Stimulated activated CD8-positive, alpha-beta memory T cell treated with anti-CD3 and anti-CD28 coated beads, Interleukin-4, amount 100 ng/mL, for 48 hours (primary cell): ENCODE results near the gene GSTT2.
"Not testable (repeated sequence)": the region's sequence is repeated elsewhere in the genome, so short reads cannot be mapped to it uniquely, and the experiment has no call there.

ENCODE experiments used
- DNase-seq: peaks from one replicate; pipeline ENCODE4 v3.0.0-alpha.2; 2020

Gene GSTT2

GRCh38 chr22:23974836-23975352 is 5.0 kb upstream of the GSTT2 start:
- DNase-seq, result not testable (repeated sequence)

- not testable (repeated sequence) for DNase-seq
Measured at GRCh38 chr22:23977304-23977703, 2.6 kb upstream of the GSTT2 start.

- not testable (repeated sequence) for DNase-seq
Measured at GRCh38 chr22:23980567-23980966, 633 bp downstream of the GSTT2 start.

GRCh38 chr22:23984430-23984829 is 4.5 kb downstream of the GSTT2 start:
- no peak for DNase-seq

- not testable (repeated sequence) for DNase-seq
Measured at GRCh38 chr22:23986089-23986488, 6.2 kb downstream of the GSTT2 start.

- DNase-seq, result not testable (repeated sequence)
Measured at GRCh38 chr22:23986538-23987178, 6.7 kb downstream of the GSTT2 start.

- DNase-seq, result not testable (repeated sequence)
Measured at GRCh38 chr22:23989583-23990244, 9.8 kb downstream of the GSTT2 start.

- DNase-seq, result not testable (repeated sequence)
Measured at GRCh38 chr22:23993080-23993479, 13.1 kb downstream of the GSTT2 start.

GRCh38 chr22:23993581-23994177 is 13.7 kb downstream of the GSTT2 start:
- DNase-seq, result not testable (repeated sequence)

GRCh38 chr22:23997092-23997491 is 17.2 kb downstream of the GSTT2 start:
- no peak for DNase-seq

- not testable (repeated sequence) for DNase-seq
Measured at GRCh38 chr22:23999779-24000178, 19.8 kb downstream of the GSTT2 start.

- DNase-seq, result no peak
Measured at GRCh38 chr22:24001314-24001713, 21.4 kb downstream of the GSTT2 start.

- DNase-seq, result no peak
Measured at GRCh38 chr22:24002272-24002671, 22.3 kb downstream of the GSTT2 start.

GRCh38 chr22:24002851-24003250 is 22.9 kb downstream of the GSTT2 start:
- no peak for DNase-seq

- no peak for DNase-seq
Measured at GRCh38 chr22:24003887-24004286, 24.0 kb downstream of the GSTT2 start.

- no peak for DNase-seq
Measured at GRCh38 chr22:24005201-24005600, 25.3 kb downstream of the GSTT2 start, which contains the start of gene GSTT4. GSTT4 (minus strand) TSS chr22:24005453; CDS start chr22:24005356, 97 bp downstream.

- DNase-seq, result no peak
Measured at GRCh38 chr22:24006207-24006913, 26.4 kb downstream of the GSTT2 start.

- no peak for DNase-seq
Measured at GRCh38 chr22:24006914-24007214, 26.9 kb downstream of the GSTT2 start.

- DNase-seq, result no peak
Measured at GRCh38 chr22:24007253-24008021, 27.5 kb downstream of the GSTT2 start.

- no peak for DNase-seq
Measured at GRCh38 chr22:24008022-24008283, 28.0 kb downstream of the GSTT2 start.

GRCh38 chr22:24008381-24009226 is 28.7 kb downstream of the GSTT2 start:
- DNase-seq, result no peak
